Limb (tissue), 2 donors: ENCODE results near the gene CBX7.

Experiments used
- DNase-seq, 2 donors: peaks; one replicate each; pipeline ENCODE4 v3.0.0-alpha.2; 2016; ENCODE audit errors: extremely low spot score in 2 of 2

CBX7 gene

GRCh38 chr22:39128508-39128907, 24.0 kb downstream of the CBX7 start:
- DNase-seq: no peak

GRCh38 chr22:39125622-39126021, 26.9 kb downstream of the CBX7 start:
- no peak for DNase-seq

- DNase-seq: no peak
Measured at GRCh38 chr22:39123751-39124581, 28.5 kb downstream of the CBX7 start.

GRCh38 chr22:39122772-39123470, 29.6 kb downstream of the CBX7 start:
- no peak for DNase-seq

- no peak for DNase-seq
Measured at GRCh38 chr22:39120983-39121382, 31.5 kb downstream of the CBX7 start.

- DNase-seq: no peak
Measured at GRCh38 chr22:39117585-39118191, 34.8 kb downstream of the CBX7 start.

- no peak for DNase-seq
Measured at GRCh38 chr22:39115977-39116621, 36.4 kb downstream of the CBX7 start.

- DNase-seq: no peak
Measured at GRCh38 chr22:39115570-39115969, 36.9 kb downstream of the CBX7 start.

- no peak for DNase-seq
Measured at GRCh38 chr22:39114112-39114511, 38.4 kb downstream of the CBX7 start.

GRCh38 chr22:39110631-39111561, 41.6 kb downstream of the CBX7 start:
- DNase-seq: no peak

GRCh38 chr22:39109361-39109760, 43.1 kb downstream of the CBX7 start:
- no peak for DNase-seq

- no peak for DNase-seq
Measured at GRCh38 chr22:39108487-39108886, 44.0 kb downstream of the CBX7 start.

- DNase-seq: no peak
Measured at GRCh38 chr22:39106326-39106725, 46.2 kb downstream of the CBX7 start.

- no peak for DNase-seq
Measured at GRCh38 chr22:39103431-39103830, 49.0 kb downstream of the CBX7 start.

- no peak for DNase-seq
Measured at GRCh38 chr22:39101226-39101625, 51.3 kb downstream of the CBX7 start.

GRCh38 chr22:39098576-39098975, 53.9 kb downstream of the CBX7 start:
- DNase-seq: no peak

- no peak for DNase-seq
Measured at GRCh38 chr22:39098026-39098425, 54.5 kb downstream of the CBX7 start.

GRCh38 chr22:39097098-39098020, 55.1 kb downstream of the CBX7 start, which contains the start of gene APOBEC3H:
APOBEC3H (plus strand) TSS chr22:39097244; CDS start chr22:39100279, 3,035 bp downstream.
- DNase-seq: no peak

- DNase-seq: no peak
Measured at GRCh38 chr22:39095971-39096370, 56.5 kb downstream of the CBX7 start.
